ENCODE results near the gene BCAS4.

DNA sequence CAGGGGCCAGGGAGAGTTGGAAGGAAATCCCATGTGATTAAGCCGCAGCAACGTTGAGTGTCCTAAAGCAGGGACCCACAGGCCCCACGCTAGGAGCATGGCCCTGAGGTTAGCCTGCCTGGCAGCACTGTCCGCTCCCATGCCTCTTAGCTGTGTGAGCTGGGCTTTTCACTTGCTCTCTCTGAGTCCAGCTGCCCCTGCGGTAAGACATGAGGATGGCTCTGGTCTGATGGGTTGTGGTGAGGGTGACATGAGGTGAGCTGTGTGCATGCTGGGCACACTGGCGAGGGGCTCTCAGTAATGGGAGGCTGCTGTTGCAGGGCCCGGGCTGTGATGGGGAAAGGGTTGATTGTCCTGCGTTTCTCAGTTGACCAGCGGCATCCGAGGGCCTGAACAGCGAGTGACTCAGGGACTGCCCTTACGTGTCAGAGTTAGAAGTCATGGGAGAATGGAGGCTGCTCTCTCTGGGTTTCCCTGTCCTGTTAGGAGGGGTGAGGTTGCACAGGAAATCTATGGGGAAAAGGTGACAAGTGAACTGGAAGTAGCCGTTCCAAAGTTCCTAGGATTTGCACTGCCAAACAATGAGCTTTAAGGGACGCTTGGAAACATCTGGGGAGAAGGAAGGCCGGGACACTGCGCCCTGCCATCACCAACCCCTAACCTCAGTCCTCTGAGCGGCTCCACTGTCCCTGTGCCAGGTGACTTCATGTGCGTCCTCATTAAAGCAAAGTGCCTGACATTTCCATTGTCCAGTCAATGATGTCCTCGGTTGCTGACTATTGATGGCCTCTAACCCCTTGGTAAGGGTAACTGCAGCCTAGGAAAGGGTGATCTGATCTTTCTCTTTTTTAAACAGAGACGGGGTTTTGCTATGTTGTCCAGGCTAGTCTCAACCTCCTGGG is 85.0 kb downstream of the BCAS4 start:
- TF ChIP-seq, protein P1, sequence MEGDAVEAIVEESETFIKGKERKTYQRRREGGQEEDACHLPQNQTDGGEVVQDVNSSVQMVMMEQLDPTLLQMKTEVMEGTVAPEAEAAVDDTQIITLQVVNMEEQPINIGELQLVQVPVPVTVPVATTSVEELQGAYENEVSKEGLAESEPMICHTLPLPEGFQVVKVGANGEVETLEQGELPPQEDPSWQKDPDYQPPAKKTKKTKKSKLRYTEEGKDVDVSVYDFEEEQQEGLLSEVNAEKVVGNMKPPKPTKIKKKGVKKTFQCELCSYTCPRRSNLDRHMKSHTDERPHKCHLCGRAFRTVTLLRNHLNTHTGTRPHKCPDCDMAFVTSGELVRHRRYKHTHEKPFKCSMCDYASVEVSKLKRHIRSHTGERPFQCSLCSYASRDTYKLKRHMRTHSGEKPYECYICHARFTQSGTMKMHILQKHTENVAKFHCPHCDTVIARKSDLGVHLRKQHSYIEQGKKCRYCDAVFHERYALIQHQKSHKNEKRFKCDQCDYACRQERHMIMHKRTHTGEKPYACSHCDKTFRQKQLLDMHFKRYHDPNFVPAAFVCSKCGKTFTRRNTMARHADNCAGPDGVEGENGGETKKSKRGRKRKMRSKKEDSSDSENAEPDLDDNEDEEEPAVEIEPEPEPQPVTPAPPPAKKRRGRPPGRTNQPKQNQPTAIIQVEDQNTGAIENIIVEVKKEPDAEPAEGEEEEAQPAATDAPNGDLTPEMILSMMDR (IDR thresholded peaks at IDR 0.05; ENCODE audit: borderline replicate concordance, extremely low read depth, low read length, poor library complexity, severe bottlenecking), result no peak
- TF ChIP-seq EZH2 (IDR thresholded peaks at IDR 0.05; ENCODE audit: borderline replicate concordance, low read depth, low read length, severe bottlenecking), result no peak

Measured in DND-41 (cell line).